ENCODE results near the gene NPSR1.
"Not testable (repeated sequence)": the region's sequence is repeated elsewhere in the genome, so short reads cannot be mapped to it uniquely, and the experiment has no call there.

NPSR1 gene

DNA sequence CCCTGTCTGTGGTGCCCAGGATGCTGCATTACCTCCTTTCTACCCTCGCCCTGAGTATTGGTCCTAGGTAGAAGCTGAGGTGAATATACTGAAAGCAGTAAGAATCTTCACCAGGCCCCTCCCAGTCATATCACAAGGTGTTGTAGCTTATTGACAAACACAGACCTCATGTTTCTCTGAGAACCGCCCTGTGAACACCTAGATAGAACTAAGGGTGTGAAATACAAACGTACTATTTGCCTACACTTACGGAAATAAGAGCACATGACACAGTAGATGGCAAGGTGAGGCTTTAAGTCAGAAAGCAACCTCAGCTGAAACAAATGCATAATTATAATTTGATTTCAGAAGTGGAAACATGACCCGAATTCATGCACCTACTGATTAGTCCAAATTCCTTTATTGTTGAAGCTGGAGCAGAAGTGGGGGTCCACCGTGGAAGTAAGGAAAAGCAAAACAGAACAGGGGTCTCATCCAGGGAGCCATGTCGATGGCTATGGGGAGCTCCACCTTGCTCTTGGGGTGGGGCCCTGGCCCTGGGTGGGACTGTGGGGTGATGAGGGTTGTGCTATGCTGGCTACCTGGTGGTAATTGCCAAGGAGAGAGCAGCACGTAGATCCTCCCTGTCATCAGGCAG is at the start of gene NPSR1:
Gene NPSR1, plus strand, starts transcription at position 587 of the 637 bp plus-strand sequence. CDS start 195 bp downstream, outside the sequence.
- DNase-seq (ENCODE audit: low read depth in 2 of 2): no peak

DNA sequence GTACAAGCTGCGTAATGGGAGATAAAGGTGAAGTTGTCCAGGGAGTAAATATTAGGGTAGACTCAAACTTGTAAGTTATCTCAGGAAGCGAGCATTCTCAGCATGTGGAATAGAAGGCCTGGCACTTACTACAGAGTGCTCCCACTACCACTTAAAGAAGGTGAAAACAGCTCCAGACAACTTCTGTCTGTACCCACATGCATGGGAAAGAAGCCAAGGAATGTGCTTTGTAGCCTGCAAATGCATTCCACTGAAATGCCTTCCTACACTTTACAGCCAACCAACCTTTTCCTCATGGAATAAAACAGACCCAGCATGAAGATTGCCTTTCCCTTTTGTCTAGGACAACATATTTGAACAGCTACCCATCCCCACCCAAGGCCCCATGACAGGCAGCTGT is 45.4 kb upstream of the NPSR1 start:
- no peak for DNase-seq (ENCODE audit: low read depth in 2 of 2)

GRCh38 chr7:34620425-34620824 is 37.6 kb upstream of the NPSR1 start:
- no peak for DNase-seq (ENCODE audit: low read depth in 2 of 2)

DNA sequence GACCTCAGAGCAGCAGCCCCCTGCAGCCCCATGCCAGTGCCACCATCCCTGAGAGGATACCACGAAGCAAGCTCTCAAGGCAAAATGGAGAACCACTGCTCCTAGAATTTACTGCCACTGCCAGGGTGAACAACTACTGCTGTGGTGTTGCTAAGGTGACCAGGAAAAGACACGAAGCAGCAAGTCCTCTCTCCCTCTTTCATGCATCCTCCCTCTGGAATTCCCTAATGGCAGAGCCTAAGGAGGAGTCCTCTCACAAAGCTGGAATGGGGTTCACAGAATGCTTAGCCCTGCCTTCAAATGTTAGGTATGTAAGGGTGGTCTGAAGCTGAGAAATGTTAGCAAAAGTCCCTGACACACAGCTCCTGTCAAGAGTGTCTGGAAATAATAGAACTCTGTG is 35.8 kb upstream of the NPSR1 start:
- no peak for DNase-seq (ENCODE audit: low read depth in 2 of 2)

DNA sequence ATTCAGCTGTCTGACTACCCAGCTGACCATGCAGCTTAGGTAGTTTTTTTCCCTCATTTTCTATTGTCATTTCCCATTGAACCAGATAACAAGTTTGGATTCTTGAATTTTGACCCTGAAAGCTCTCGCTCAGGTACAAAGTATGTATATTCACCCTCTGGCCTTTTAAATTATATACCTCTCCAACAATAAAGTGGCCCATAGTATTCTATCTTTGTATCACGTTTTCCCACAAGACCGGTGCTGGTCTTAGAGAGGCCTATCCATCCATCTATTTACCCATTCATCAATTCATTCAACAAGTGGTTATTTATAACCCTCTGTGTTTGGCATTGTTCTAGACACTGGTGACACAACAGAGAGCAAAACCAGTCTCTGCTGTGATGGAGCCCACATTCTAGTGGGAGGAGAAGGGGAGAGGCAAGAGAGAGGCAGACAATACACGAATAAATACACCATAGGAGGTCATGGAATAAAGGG is 35.2 kb upstream of the NPSR1 start:
- no peak for DNase-seq (ENCODE audit: low read depth in 2 of 2)

- DNase-seq (ENCODE audit: low read depth in 2 of 2): not testable (repeated sequence)
Measured at GRCh38 chr7:34628618-34629017, 29.4 kb upstream of the NPSR1 start.

DNA sequence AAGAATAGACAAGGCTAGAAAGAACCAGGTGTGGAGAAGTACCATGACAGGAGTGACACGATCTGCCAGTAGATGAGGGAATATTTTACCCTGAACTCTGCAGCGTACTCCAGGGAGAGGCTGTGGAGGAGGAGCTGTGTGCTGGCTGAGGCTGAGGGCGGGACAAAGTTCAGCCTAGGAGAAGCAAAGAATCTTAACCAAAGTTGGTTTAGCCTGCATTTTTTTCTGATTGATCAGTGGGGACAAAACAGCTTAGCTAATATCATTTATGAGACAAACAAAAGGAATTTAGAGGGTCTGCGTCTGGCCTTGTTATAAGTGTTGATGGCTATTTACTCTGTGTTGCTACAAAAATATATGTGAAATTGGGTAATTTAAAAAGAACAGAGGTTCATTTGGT is 5.2 kb upstream of the NPSR1 start:
- no peak for DNase-seq (ENCODE audit: low read depth in 2 of 2)

DNA sequence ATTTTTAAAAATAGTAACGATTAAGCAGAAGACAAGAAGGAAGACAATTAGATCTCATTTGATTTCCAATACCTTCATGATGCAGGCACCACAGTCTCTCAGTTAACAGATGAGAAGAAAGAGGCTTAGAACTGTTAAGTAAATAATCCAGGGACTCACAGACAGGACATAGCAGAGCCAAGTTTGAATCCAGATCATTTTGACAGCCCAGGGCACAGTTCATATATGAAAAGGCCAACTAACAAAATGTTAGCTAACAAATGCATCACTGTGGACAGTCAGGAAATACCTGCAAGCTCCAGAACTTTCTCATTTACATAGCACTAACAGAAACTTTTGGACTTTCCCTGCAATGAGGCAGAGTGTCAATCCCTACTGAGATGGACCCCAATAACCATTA is 4.2 kb upstream of the NPSR1 start:
- DNase-seq (ENCODE audit: low read depth in 2 of 2): no peak

DNA sequence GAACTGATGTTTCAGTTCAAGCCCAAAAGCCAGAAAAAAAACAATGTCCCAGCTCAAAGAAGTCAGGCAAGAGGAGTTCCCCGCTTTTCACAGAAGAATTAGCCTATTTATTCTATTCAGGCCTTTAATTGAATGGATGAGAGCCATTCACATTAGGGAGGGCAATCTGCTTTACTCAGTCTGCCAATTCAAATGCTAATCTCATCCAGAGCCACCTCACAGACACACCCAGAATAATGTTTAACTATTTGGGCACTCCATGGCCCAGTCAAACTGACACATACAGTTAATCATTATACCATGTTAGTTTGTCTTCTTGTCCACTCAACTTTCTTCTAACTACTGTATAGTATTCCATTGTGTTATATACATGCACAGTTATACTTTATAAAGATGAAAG is 2.6 kb upstream of the NPSR1 start:
- no peak for DNase-seq (ENCODE audit: low read depth in 2 of 2)

DNA sequence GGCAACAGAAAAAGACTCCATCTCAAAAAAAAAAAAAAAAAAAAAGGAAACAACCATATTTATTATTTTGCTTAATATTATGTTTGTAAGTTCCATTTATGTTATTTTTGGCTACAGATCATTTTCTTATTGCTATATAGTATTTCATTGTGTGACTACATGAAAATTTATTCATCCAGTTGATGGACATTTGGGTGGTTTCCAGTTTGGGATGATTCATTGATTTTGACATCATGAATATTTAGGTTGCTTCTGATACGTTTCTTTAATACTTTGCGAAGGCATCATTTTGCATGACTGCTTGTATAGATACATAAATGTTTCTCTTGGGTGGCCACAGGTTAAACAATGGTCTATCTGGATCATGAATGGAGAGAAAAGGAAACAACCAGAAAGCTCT is 2.0 kb upstream of the NPSR1 start:
- no peak for DNase-seq (ENCODE audit: low read depth in 2 of 2)

GRCh38 chr7:34659472-34660075 is 1.6 kb downstream of the NPSR1 start:
- no peak for DNase-seq (ENCODE audit: low read depth in 2 of 2)

DNA sequence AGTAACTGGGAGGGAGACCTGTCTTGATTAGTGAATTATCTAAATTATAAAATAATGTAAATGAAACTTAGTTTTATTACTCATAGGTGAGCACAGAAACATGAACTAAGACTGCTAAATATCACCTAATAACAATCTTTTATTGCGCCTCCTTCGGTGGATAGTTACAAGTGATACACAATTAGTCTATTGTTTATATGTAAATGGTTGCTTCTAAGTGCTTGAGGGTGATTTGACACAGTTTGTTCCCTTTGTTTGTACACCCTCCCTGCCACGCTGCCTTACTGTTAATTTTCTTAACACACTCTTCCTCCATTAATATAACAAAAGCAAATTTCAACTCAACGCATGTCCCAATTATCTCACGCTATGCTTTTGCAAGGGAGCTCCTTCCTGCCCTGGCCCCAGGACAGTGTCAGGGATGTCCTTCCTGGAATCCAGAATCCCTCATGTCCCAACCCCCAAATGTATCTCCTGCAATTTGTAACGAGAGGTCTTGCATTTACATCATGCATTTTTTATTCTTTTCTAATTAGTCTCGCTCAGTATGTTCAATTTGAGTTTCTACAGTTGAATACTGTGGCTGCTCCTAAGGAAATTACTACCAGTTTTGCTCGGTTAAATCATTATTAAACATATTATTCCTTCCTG is 4.2 kb downstream of the NPSR1 start:
- no peak for DNase-seq (ENCODE audit: low read depth in 2 of 2)

GRCh38 chr7:34664755-34665154 is 6.7 kb downstream of the NPSR1 start:
- DNase-seq (ENCODE audit: low read depth in 2 of 2): no peak

GRCh38 chr7:34672430-34672829 is 14.4 kb downstream of the NPSR1 start:
- no peak for DNase-seq (ENCODE audit: low read depth in 2 of 2)

- no peak for DNase-seq (ENCODE audit: low read depth in 2 of 2)
Measured at GRCh38 chr7:34673066-34673465, 15.0 kb downstream of the NPSR1 start.

GRCh38 chr7:34675749-34676374 is 17.8 kb downstream of the NPSR1 start:
- DNase-seq (ENCODE audit: low read depth in 2 of 2): peak in 1 of 2 donors; percentile 6

GRCh38 chr7:34677491-34677890 is 19.5 kb downstream of the NPSR1 start:
- DNase-seq (ENCODE audit: low read depth in 2 of 2): no peak

- DNase-seq (ENCODE audit: low read depth in 2 of 2): no peak
Measured at GRCh38 chr7:34687529-34687928, 29.5 kb downstream of the NPSR1 start.

GRCh38 chr7:34696415-34696814 is 38.4 kb downstream of the NPSR1 start:
- no peak for DNase-seq (ENCODE audit: low read depth in 2 of 2)

DNA sequence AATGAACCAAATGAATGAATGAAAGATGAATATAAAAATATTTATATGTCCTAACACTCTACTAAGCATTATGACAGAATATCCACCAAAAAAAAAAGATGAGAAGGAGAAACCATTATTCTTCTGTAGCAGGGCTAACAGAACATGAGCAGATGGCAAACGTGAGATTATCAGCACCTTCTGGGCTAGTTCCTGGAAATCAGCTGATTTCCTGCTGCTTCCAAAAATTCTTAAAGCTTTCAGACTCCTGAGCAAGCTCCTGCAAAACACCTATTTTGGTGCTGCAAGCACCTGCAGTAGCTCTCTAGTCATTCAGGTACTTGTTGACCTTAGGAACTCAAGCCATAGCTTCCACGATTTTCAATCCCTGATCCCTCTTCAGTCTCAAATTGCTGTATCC is 51.8 kb downstream of the NPSR1 start:
- DNase-seq (ENCODE audit: low read depth in 2 of 2): no peak

DNA sequence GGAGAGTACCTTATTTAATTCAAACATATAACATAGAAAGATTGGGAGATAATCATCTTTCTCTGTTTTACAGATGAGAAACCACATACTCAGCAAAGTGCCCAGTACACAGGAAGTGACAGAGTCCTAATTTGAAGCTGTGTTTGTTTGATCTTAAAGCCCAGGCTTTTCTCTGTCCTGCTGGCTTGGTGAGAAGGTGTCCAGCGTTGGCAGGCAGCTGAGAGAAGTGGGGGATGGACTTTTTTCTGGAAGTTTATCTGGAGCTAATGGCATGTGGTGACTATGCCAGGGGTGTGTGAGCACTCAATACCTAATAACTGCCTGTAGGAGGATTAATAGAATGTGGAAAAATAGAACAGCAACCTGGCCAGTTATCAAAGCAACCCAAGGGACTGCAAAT is 60.8 kb downstream of the NPSR1 start:
- DNase-seq (ENCODE audit: low read depth in 2 of 2): no peak

- DNase-seq (ENCODE audit: low read depth in 2 of 2): no peak
Measured at GRCh38 chr7:34719636-34720035, 61.6 kb downstream of the NPSR1 start.

GRCh38 chr7:34720289-34720688 is 62.3 kb downstream of the NPSR1 start:
- no peak for DNase-seq (ENCODE audit: low read depth in 2 of 2)
